HG03066 (cell line): ENCODE results near the gene TLR6.
A peak's percentile ranks its signal among the peaks of the same experiment; 100 is the strongest.

Experiments
- ATAC-seq: cut with Tn5 transposase; IDR thresholded peaks from one replicate; pipeline ENCODE4 v1.9.1; 2021; ENCODE audit warnings: low read depth; ENCODE audit not compliant: unreplicated experiment

TLR6 gene

DNA sequence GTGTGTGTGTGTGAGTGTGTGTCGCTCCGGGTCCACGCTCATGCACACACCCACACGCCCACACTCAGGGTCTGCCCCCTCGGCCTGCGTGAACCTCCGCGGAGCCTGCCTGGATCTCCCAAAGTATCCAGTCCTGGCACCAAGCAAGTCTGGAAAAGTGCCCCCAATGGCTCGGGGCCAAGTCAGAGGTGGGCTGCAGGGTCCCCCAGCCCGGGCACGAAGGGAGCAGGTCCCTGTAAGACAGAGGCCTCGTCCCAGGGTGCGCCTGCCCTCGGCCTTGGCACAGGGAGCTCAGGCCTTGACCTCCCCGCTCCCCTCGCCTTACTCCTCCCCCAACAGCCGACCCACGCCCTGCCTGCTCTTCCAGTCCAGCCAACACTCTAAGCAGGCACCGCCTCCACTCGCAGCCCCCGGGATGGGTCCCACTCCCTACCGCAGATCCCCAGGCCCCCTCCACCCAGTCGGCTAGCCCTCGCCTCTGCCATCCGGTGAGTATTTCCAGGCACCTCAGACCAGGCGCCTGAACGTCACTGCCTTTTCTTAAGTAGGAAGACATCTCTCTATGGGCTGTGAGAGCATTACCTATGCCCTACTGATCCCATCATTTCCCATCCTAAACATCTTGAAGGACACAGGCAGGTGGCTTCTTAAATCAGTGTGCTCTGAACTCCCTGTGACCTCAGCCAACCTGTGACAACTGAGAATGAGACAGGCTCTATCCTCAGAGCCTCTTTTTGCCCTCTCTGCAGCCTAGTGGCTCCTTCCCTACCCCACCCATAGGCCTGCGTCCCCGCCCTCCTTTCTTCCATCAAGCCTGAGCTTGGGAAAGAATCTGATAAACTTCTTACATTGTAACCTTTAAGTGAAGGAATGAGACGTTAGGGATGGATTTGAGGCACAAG is 11.7 kb upstream of the TLR6 start:
- ATAC-seq, result peak; percentile 17

DNA sequence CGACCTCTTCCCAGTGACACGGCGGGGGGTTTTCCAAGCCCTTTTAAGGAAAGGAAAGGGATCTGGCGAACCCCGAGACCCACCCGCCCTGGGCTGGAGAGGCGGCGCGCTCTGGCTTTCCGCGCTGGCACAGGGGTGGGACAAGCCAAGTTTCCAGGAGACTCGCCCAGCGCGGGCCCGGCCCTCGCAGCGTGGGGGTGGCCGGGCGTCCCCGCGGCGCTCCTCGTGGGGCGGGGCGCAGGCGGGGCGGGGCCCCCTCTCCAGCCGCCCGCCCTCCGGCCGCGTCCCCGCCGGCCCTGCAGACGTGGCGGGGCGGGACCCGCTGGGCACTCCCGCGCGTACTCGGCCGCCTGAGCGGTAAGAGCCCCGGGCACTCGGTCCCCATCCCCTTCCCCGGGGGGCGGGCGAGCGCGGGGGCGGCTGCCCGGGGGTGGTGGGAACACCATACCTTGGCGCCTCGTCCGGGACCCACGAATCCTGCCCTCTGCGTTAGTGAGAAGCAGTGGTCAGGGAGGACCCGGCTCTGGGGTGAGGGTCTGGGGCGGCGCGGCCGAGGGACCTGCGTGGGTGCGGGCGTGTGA is 11.0 kb upstream of the TLR6 start, which contains the start of gene FAM114A1:
TSS of gene FAM114A1 (plus strand) at position 329 of the 581 bp plus-strand sequence. CDS start 10,273 bp downstream, outside the sequence.
- ATAC-seq, result peak; percentile 93

DNA sequence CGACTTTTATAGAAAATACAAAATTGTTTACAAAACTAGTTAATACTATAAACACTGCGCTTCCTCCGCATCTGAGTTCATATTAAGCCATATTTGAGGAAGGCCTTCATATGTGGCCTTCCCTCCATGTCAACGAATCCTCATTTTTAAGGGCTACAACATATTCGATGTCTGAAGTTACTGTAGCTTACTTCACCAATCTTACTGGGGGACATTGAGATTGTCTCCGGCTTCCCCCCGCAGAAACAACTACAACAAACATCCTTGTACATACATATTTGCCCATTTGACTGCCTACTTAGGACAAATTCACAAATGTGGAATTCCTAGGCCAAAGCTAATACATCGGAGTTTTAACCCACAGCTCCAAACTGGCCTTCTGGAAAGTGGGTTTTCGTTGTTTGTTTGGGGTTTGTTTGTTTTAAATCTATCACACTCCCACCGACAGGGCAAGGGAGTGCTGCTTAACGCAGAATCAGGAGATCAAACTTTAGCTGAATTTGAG is 10.4 kb upstream of the TLR6 start:
- ATAC-seq, result peak; percentile 32

DNA sequence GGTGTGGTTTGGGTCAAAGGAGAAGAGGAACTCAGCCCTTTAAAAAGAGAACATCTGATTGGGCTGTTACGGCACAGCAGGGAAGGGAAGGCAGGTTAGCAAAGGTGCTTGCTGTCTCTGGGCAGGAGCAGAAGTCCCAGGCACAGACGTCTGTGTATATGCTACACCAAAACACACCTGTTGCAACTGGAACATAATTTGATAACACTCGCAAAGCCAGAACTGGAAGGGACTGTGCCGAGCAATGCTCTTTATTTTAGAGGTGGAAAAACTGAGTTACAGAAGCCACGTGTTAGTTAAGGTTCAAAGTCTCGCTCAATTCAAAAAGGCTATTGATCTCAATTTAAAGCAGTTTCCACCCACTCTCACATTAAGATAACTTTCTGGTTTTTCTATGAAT is 8.8 kb upstream of the TLR6 start:
- ATAC-seq, result no peak

DNA sequence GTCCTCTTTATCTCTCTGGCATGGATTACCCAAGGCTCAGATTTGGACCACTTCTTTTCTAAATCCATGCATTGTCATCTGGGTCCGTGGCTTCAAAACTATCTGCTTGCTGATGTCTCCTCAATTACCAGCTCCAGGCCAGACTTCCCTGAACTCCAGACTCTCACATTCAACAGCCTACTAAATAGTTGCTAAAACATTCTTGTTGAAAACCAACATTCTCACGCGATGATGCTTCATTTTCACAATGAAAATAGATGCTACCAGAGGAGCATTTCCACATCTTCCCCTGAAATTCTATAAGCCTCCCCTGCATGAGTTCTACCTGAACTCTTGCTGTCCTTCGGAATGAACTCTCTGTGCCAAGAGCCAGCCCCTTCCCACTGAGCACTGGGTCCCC is 5.2 kb upstream of the TLR6 start:
- ATAC-seq, result no peak

DNA sequence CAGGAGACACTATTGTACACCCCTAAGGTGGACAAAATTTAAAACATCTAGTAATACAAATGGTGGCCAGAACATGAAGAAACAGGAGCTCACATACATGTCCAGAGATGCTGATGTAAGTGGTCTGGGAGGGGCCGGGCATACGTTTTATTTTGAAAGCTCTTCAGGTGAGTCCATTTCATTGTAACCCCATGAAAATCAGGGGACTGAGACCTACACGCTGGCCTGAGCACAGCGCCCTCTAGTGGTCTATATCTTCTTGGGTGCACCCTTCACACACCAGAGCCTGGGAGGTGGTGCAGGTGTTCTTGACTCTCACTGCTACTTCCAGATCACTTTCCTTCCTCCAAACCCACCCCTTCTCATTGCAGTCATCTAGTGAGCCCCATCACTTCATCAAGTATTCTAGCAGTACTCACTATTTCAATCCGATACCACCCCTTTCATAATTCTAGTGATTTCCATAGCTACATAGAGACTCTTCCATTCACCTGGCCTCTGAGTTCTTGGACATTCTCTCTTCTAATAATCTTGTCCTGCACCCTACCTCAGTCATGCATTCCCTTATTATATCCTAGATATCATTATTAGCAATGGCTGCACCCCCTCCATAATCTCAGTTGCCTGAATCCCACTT is 4.3 kb upstream of the TLR6 start:
- peak; percentile 52 for ATAC-seq

DNA sequence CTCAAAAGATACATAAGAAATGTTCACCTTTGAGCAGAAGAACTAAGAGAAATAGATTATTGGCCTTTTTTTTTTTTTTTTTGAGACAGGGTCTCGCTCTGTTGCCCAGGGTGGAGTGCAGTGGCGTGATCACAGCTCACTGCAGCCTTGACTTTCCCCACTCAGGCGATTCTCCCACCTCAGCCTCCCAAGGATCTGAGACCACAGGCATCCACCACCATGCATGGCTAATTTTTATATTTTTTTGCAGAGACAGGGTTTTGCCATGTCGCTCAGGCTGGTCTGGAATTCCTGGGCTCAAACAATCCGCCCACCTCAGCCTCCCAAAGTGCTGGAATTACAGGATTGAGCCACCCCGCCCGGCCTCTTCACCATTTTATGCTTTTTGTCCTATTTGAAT is 2.9 kb upstream of the TLR6 start:
- ATAC-seq, result no peak

DNA sequence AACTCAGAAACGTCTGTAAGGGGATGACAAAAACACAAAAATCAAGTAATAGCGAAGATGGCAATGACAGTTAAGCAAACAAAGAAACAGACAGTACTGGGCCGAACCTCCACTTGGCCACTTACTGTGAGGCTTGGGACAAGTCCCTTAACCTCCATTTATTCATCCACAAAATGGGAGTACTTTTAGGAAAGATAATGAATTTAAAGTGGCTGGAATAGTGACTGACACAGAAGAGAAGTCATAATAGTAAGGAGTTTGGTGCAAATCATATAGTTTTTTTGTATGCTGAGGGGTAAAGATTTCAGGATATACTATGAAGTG is 1.4 kb upstream of the TLR6 start:
- no peak for ATAC-seq

DNA sequence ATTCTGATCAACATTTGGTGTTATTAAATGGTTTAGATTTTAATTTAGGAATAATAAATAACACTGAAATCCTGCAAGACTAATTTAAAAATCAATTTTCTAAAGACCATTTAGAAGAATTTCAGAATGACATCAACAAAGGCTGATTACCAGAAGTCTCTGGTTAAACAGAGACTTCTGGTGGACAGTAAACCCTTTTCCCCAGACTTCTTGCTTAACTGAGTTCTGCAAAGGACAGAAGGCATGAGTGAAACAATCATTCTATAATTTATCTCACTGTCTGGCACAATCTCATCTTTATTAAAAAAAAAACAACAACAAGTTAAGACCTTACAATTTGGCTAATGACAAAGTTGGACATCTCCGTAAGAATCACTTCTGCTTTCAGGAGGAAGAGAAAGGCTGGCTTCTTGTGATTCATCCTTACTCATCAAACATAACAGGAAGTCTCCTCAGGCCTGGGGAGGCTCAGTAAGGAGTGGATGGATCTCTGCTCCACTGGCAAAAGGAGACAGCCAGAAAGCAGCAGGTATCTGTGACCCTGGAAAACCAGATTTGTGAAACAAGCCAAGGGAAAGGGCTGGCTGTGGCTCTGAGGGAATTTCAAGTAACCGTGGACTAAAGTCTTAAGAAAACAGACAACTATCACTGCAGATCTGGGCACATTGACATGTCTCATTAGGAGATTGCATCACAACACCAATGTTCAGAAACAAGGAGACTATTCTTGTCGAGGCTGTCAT is 908 bp upstream of the TLR6 start:
- peak; percentile 61 for ATAC-seq

DNA sequence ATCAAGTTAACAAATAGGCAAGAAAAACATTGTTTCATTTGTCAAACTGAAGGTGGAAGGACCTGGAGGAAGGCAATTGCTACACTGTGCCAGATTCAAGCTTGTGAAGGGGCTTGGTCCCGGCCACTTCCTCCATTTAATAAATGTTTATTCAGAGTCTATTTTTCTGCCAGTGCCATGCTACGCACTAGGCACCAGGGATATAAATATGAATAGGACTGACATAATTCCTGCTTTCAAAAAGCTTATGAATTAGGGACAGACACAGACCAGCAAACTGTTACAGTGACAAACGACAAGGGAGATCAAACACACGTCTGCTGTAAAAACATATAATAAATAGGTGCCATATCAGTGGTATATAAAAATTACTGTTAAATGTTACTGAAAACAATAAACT is 571 bp downstream of the TLR6 start:
- no peak for ATAC-seq

DNA sequence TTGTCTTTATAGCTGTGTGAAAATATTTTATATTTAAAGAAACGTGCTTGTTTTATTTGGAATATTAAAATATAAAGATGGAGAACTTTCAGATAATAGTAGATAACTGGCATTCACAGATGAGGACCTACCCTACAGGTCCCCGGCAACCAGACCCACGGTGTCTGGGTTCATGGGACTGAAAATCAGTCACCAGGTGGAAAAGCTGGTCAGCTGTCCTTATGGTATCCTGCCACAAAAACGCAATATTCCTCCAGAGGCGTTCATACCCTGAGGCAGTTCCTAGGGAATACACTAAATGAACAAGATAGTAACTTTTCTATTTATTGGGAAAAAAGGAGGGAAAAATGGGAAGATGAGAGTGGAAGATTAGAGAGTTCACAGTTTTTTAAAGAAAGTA is 1.2 kb downstream of the TLR6 start:
- ATAC-seq, result no peak

DNA sequence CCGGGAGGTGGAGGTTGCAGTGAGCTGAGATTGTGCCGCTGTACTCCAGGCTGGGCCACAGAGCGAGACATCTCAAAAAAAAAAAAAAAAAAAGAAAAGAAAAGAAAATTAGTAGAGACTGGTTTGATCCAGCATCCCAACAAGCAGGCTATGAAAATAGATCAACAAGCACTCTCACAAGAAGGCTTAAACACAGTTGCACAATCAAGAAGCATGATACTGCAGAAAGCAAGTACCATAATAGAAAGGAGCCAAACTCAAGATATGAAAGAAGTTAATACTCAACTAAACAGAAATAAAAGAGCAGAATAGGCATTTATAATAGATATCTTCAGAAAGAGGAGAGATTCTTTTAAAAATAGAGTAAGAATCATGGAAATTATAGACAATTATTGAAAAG is 10.6 kb downstream of the TLR6 start:
- ATAC-seq, result no peak

DNA sequence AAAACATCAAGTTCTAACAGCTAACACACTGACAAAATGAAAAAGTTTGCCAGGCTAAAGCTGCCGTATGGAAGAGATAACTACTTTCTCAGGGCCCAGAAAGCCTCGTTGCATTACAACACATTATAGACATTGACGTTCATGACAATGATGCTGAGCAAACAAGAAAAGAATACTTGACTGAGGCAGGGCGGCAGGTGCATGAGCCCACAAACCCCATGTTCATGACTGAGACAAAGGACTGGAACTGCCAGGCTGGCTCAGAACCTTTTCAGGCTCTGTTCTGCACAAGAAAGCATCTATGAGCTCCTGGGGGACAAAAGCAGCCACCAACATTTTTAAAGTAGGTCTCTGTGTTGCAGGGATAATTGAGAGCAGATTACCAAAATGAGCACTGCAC is 13.6 kb downstream of the TLR6 start:
- ATAC-seq, result no peak

DNA sequence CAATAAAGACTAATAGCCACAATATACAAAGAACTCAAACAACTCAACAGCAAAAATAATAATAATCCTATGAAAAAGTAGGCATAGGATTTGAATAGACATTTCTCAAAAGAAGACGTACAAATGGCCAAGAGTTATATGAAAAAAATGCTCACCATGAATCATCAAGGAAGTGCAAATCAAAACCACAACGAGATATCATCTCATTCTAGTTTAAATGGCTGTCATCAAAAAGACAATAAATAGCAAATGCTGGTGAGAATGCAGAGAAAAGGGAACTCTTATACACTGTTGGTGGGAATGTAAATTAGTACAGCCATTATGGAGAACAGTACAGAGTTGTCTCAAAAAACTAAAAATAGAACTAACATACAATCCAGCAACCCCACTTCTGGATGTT is 18.8 kb downstream of the TLR6 start:
- ATAC-seq, result no peak

DNA sequence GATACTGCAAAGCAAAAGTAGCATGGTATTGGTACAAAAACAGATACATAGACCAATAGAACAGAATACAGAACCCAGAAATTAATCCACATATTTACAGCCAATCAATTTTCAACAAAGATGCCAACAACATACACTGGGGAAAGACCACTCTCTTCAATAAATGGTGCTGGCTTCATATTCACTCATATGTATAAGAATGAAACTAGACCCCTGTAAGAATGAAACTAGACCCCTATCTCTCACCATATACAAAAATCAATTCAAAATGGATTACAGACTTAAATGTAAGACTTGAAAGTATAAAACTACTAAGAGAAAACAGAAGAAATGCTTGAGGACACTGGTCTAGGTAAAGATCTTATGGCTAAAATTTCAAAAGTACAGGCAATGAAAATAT is 19.3 kb downstream of the TLR6 start:
- ATAC-seq, result no peak

DNA sequence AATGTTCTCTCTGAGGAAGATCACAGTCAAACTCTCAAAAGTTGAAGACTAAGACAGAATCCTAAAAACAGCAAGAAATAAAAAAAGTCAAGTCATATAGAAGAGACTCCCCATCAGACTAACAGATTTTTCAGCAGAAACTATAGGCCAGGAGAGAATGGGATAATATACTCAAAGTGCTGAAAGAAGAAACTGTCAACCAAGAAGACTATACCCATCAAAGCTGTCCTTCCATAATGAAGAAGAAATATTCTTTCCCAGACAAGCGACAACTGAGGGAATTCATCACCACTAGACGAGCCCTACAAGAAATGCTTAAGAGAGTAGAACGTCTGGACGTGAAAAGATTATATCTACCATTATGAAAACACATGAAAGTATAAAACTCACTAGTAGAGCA is 22.0 kb downstream of the TLR6 start:
- no peak for ATAC-seq

DNA sequence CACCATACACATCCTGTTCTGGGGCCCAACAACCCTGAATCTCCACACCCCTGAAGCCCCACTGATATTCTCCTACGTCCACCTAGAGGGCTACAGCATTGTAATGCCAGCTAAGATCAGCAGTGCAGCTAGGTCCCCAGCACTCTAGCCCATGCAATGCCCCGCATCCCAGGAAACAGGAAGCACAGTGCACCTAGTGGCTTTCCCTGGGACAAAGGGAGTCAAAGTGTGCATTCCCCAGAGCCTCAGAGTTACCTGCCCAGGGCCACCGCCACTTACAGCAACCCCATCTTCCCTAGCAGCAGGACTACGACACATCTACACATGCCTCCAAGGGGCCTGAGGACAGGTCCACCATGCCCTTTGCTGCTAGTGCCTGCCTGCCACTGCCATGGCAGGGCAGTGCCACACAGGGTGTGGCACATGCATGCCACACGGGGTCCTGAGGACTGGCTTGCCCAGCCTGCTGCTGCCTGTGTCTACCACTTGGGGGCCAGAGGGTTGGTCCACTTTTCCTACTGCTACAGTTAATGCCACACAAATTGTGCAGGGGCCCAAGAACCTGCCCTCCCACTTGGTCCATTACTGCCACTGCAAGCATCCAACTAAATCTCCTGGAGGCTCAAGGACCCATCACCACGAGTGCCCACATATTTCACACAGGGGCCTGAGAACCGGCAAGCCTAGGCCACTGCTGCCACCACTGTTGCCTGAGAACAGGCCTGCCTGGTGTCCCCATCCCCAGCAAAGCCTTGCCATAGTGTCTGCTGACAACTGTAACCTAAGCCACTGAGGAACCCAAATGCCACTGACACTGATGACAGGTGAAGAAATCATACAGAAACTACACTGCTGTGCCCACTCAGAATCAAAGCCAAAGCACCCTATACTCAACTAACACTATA is 23.7 kb downstream of the TLR6 start:
- no peak for ATAC-seq

DNA sequence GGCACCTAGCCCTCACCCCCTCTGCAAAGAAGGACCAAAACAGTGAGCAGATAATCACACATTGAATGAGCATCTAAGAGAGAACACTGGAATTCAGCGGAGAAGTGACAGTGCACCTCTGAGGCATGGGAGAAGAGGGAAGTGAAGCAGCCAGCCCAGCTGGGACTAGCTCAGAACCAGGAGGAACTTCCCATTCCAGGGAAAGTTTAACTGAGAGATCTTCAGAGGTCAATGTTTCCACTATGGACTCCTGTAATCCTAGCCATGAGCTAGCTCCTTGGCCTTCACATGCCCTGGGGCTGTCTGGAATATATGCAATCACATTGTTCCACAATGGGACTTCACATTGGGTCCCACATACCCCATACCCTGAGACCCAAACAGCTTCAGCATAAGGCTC is 24.4 kb downstream of the TLR6 start:
- no peak for ATAC-seq

DNA sequence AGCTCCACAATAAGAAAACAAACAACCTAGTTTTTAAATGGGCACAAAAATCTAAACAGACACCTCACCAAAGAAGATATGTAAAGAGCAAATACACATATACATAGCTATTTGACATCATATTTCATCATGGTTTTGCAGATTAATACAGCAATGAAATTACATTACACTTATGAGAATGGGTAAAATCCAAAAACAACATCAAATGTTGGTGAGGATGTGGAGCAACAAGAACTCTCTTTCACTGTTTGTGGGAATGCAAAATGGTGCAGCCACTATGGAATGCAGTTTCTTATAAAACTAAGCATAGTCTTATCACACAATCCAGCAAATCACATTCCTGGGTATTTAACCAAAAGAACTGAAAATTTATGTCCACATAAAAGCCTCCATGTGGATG is 25.0 kb downstream of the TLR6 start:
- ATAC-seq, result no peak

DNA sequence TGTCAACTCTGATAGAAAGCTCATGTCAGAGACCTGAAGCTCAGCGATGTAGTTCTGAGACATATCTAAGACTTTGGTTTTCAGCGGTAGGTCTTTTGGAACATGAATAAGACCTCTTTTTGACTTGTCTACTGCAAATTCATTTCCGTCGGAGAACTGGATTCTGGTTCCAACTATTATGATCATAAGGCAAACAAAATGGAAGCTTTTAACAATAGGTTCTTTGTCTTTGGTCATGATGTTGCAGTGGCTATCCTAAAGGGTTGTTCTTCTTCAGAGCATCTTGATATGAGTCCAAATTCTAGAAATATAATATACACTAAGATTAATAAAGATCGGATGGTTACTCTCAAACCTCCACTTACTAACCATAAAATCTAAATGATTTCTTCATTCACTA is 27.4 kb downstream of the TLR6 start:
- ATAC-seq, result no peak
